AG04450 (cell line): Measurements from ENCODE around the gene UBE2I. TPM values are rescaled to one million over a fixed set of nuclear protein-coding genes. Genes with fewer than 3 reads are reported as not detected.
"Not testable (repeated sequence)": the region's sequence is repeated elsewhere in the genome, so short reads cannot be mapped to it uniquely, and the experiment has no call there.

Source experiments
- CTCF ChIA-PET: fragments of 300-600, 350-600 bp; formaldehyde crosslinking; extraction: SDS; loops from one replicate; lab custom pipeline; 2022; ENCODE audit warnings: antibody characterized with exemption, inconsistent platforms; lab: Charles Lee
- POLR2A ChIA-PET: fragments of 350-600 bp; formaldehyde crosslinking; extraction: SDS; loops from one replicate; lab custom pipeline; 2021; ENCODE audit warnings: antibody characterized with exemption, inconsistent platforms; lab: Yijun Ruan, JAX
- DNase-seq: peaks from one replicate; pipeline ENCODE4 v3.0.0-alpha.2; 2011; ENCODE audit warnings: low read depth, low spot score
- H3K27ac ChIP-seq: one replicate; pipeline ENCODE4 v1.5.1; 2012; ENCODE audit warnings: low read depth, low read length, control low read depth
- H3K27me3 ChIP-seq: one replicate; pipeline ENCODE4 v1.6.0; 2012; ENCODE audit warnings: low read length; ENCODE audit not compliant: control insufficient read depth, insufficient read depth
- H3K4me3 ChIP-seq: 2 replicates; pipeline ENCODE4 v1.5.1; 2011; ENCODE audit warnings: mild to moderate bottlenecking, low read depth, low read length, control low read depth
- H3K9me3 ChIP-seq: 2 replicates; pipeline ENCODE4 v1.5.1; 2012; ENCODE audit warnings: low read length; ENCODE audit not compliant: control insufficient read depth, insufficient read depth
- polyA plus RNA-seq: library from polyadenylated mRNA; depleted of rRNA; stranded (reverse); fragments of >200 nt; gene quantifications from 2 replicates; pipeline ENCODE4 v1.2.3, GENCODE V29; 2011
- TF ChIP-seq, protein P1 (sequence below): IDR thresholded peaks from 2 replicates; pipeline ENCODE4 v1.5.1; 2011; ENCODE audit warnings: low read depth, low read length, control low read depth, inconsistent platforms

Gene UBE2I
- polyA plus RNA-seq, 1 experiment, result 165 TPM

DNA sequence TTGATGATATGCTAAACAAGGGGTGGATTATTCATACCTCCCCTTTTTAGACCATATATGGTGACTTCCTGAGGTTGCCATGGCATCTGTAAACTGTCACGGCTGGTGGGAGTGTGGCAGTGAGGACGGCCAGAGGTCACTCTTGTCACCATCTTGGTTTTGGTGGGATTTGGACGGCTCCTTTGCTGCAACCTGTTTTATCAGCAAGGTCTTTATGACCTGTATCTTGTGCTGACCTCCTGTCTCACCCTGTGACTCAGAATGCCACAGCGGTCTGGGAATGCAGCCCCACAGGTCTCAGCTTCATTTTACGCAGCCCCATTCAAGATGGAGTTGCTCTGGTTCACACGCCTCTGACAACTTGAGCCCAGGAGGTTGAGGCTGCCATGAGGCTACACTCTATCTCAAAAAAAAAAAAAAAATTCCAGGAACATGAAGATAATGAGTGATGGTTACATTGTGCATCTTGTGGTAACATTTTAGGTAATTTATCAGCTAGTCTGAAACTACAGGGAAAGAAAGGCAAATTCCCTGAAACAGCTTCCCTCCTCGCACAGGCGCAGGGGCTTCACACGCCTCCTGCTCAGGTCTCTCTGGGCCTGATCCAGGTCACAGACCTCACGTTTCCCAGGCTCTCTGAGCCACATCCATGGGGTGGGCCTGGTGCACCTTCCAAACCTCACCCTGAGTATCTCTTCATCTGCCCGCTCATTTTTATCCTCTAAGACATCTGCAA, 15.3 kb upstream of the UBE2I start:
- Histone ChIP-seq H3K27me3 (peaks cover 36% of the 10 kb centered on the region), H3K27ac (no peak overlapping the region), H3K9me3 (peaks cover 5% of the 10 kb centered on the region; the same call in 1 of the 2 replicates), H3K4me3 (no peak overlapping the region)
- DNase-seq, result no peak
- TF ChIP-seq, protein P1, sequence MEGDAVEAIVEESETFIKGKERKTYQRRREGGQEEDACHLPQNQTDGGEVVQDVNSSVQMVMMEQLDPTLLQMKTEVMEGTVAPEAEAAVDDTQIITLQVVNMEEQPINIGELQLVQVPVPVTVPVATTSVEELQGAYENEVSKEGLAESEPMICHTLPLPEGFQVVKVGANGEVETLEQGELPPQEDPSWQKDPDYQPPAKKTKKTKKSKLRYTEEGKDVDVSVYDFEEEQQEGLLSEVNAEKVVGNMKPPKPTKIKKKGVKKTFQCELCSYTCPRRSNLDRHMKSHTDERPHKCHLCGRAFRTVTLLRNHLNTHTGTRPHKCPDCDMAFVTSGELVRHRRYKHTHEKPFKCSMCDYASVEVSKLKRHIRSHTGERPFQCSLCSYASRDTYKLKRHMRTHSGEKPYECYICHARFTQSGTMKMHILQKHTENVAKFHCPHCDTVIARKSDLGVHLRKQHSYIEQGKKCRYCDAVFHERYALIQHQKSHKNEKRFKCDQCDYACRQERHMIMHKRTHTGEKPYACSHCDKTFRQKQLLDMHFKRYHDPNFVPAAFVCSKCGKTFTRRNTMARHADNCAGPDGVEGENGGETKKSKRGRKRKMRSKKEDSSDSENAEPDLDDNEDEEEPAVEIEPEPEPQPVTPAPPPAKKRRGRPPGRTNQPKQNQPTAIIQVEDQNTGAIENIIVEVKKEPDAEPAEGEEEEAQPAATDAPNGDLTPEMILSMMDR, result no peak
- ChIA-PET POLR2A (interaction anchor here (1.4 kb wide), 1 partner anchor 15 kb away, joined by 3 read pairs; the partner anchor contains the start of gene UBE2I), CTCF (interaction anchor here (0.6 kb wide), 1 partner anchor 665 kb away, joined by 3 read pairs; no protein-coding TSS in a partner anchor)

DNA sequence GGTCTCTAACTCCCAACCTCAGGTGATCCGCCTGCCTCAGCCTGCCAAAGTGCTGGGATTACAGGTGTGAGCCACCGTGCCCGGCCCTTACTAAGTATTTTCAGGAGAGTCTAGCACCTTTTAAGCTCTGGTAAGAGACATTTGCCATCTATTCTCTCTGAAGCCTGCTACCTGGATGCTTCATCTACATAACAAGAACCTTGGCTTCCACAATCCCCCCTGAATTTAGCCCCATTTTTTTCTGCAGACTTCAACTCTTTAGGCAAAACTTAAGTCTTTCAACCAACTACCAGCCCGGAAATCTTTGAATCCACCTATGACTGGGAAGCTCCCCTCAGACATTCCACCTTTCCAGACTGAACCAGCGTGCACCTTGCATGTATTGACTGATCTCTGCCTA, 14.0 kb upstream of the UBE2I start:
- Histone ChIP-seq H3K27me3 (peaks cover 32% of the 10 kb centered on the region), H3K27ac (no peak overlapping the region), H3K9me3 (peaks cover 5% of the 10 kb centered on the region; the same call in 1 of the 2 replicates), H3K4me3 (no peak overlapping the region)
- POLR2A ChIA-PET, result no interaction called here
- no peak for DNase-seq
- TF ChIP-seq, protein P1, result no peak
- CTCF ChIA-PET, result interaction anchor here (0.7 kb wide), 1 partner anchor 12 kb away, joined by 6 read pairs; no protein-coding TSS in a partner anchor

DNA sequence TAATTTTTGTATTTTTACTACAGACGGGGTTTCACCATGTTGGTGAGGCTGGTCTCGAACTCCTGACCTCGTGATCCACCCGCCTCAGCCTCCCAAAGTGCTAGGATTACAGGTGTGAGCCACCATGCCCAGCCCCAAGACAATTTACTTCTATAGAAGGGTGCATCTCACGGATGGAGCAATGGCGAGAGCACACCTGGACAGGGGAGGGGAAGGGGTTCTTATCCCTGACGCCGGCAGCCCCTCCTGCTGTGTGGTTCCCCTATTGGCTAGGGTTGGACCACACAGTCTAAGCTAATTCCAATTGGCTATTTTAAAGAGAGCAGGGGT, 12.8 kb upstream of the UBE2I start:
- H3K27ac ChIP-seq, H3K4me3 ChIP-seq, DNase-seq, H3K9me3 ChIP-seq: not testable (repeated sequence)
- CTCF ChIA-PET, result interaction anchor here (0.6 kb wide), 1 partner anchor 18 kb away, joined by 5 read pairs; no protein-coding TSS in a partner anchor
- peaks cover 21% of the 10 kb centered on the region for H3K27me3 ChIP-seq
- POLR2A ChIA-PET, result interaction anchor here (0.7 kb wide), 1 partner anchor 523 kb away, joined by 4 read pairs; no protein-coding TSS in a partner anchor

DNA sequence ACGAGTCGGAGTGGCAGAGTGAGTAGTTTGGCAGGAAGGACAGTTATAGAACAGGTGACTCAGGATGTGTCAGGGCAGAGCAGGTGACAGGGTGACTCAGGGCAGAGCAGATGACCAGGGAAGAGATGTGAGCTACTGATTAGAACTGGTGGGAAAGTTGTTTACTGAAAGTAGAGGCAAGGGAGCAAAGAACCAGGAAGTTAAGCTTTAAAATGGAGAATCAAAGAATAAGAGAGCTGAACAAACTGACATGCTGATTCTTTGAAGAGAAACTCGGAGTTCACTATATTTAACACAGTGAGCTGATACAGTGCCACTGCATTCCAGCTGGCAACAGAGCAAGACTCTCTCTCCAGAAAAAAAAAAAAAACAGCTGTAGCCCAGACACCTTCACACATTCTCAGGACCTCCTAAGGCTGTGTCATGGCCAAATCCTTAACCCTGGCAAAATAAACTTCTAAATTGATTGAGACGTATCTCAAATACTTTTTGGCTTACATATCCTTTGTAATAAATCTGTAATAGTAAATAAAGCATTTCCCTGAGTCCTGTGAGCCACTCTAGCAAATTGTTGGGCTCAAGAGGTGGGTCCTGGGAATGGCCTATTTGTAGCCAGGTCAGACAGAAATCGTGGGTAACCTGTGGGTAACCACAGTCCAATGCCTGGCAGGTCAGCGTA, 12.3 kb upstream of the UBE2I start:
- Histone ChIP-seq H3K27ac (no peak overlapping the region), H3K9me3 (no peaks in the 10 kb centered on the region; the same call in 1 of the 2 replicates), H3K4me3 (no peak overlapping the region), H3K27me3 (peaks cover 18% of the 10 kb centered on the region)
- POLR2A ChIA-PET, result interaction anchor here (0.6 to 0.7 kb wide), 2 partner anchors 35 to 524 kb away, joined by 4 to 5 read pairs; no protein-coding TSS in a partner anchor
- TF ChIP-seq, protein P1, result no peak
- CTCF ChIA-PET, result interaction anchor here (0.6 kb wide), 3 partner anchors 18 to 201 kb away, joined by 3 to 5 read pairs (median 4); no protein-coding TSS in a partner anchor
- DNase-seq, result no peak

DNA sequence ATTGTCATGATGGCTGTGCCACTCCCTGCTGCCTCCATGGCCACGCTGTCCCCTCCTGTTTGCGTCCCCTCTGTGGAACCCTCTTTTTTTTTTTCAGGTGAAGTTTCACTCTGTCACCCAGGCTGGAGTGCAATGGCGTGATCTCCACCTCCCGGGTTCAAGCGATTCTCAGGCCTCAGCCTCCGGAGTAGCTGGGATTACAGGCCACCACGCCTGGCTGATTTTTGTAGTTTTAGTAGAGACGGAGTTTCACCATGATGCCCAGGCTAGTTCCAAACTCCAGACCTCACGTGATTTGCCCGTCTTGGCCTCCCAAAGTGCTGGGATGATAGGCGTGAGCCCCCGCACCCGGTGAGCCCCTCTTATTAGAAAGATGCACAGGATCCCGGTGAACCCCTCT, 11.0 kb upstream of the UBE2I start:
- Histone ChIP-seq H3K27ac (no peak overlapping the region), H3K9me3 (no peaks in the 10 kb centered on the region; the same call in 1 of the 2 replicates), H3K27me3 (peaks cover 15% of the 10 kb centered on the region), H3K4me3 (no peak overlapping the region)
- TF ChIP-seq, protein P1, result no peak
- CTCF ChIA-PET, result no interaction called here
- no peak for DNase-seq
- POLR2A ChIA-PET, result no interaction called here
